H1 (cell line): ENCODE measurements around the gene PKD1. TPM values are rescaled to one million over a fixed set of nuclear protein-coding genes. Genes with fewer than 3 reads are reported as not detected.
A peak's percentile ranks its signal among the peaks of the same experiment; 100 is the strongest.

Source experiments
- ASH2L ChIP-seq: fragments of 200-600, 300-600 bp; sonication (generic); IDR thresholded peaks from one replicate; pipeline ENCODE4 v1.7.1; 2017; ENCODE audit warnings: low read length
- CBX5 ChIP-seq: fragments of 300-800, 300-1000 bp; sonication (generic); IDR thresholded peaks from 2 replicates; pipeline ENCODE4 v1.7.1; 2016; ENCODE audit warnings: antibody characterized with exemption, low read length, low read depth
- CBX8 ChIP-seq: fragments of 300-800, 300-1000 bp; sonication (generic); IDR thresholded peaks from 2 replicates; pipeline ENCODE4 v1.7.1; 2016; ENCODE audit warnings: low read depth, low read length, borderline replicate concordance
- CHD1 ChIP-seq: IDR thresholded peaks from 2 replicates; pipeline ENCODE4 v1.6.1; 2012; ENCODE audit warnings: low read depth, low read length, improper control_type of control experiment
- CHD2 ChIP-seq: IDR thresholded peaks from 2 replicates; pipeline ENCODE4 v1.6.1; 2012; ENCODE audit warnings: low read length, improper control_type of control experiment
- GABPA ChIP-seq: IDR thresholded peaks from 2 replicates; pipeline ENCODE4 v1.6.1; 2011; ENCODE audit warnings: mild to moderate bottlenecking, low read length, moderate library complexity, borderline replicate concordance; ENCODE audit not compliant: insufficient read depth
- HDAC2 ChIP-seq, 2 experiments: fragments of 300-600 bp in 1 of 2; sonication (generic) in 1 of 2; IDR thresholded peaks; 2 replicates each; pipeline ENCODE4 v1.6.1; 2011 to 2012; ENCODE audit warnings: low read depth in 2 of 2, low read length in 2 of 2, mild to moderate bottlenecking in 2 of 2, moderate library complexity in 2 of 2, borderline replicate concordance in 1 of 2, inconsistent platforms in 1 of 2
- HDAC6 ChIP-seq: IDR thresholded peaks from one replicate; pipeline ENCODE4 v1.7.1; 2012; ENCODE audit warnings: low read depth, mild to moderate bottlenecking, inconsistent platforms, low read length, moderate library complexity
- KDM4A ChIP-seq: IDR thresholded peaks from one replicate; pipeline ENCODE4 v1.7.1; 2012; ENCODE audit warnings: low read depth, mild to moderate bottlenecking, moderate library complexity, low read length, inconsistent platforms; ENCODE audit not compliant: severe bottlenecking
- PHF8 ChIP-seq: fragments of 200-600 bp; sonication (generic); conservative IDR thresholded peaks from 2 replicates; pipeline ENCODE4 v1.7.1; 2012; ENCODE audit warnings: low read depth, mild to moderate bottlenecking, inconsistent platforms, low read length, moderate library complexity
- POLR2AphosphoS5 ChIP-seq: IDR thresholded peaks from 2 replicates; pipeline ENCODE4 v1.6.1; 2011; ENCODE audit warnings: low read depth, low read length
- RAD21 ChIP-seq, 2 experiments: IDR thresholded peaks in 1 of 2; conservative IDR thresholded peaks in 1 of 2; 2 replicates each; pipeline ENCODE4 v1.6.1; 2011; ENCODE audit warnings: low read depth in 2 of 2, low read length in 2 of 2, improper control_type of control experiment in 1 of 2, inconsistent platforms in 1 of 2, mild to moderate bottlenecking in 1 of 2, moderate library complexity in 1 of 2
- SIX5 ChIP-seq: IDR thresholded peaks from 2 replicates; pipeline ENCODE4 v1.6.1; 2011; ENCODE audit warnings: mild to moderate bottlenecking, low read depth, low read length
- SP2 ChIP-seq: IDR thresholded peaks from 2 replicates; pipeline ENCODE4 v1.6.1; 2012; ENCODE audit warnings: mild to moderate bottlenecking, low read length, inconsistent platforms
- TAF1 ChIP-seq: IDR thresholded peaks from 2 replicates; pipeline ENCODE4 v1.6.1; 2011; ENCODE audit warnings: mild to moderate bottlenecking, low read depth, low read length
- YY1 ChIP-seq: IDR thresholded peaks from 2 replicates; pipeline ENCODE4 v1.6.1; 2011; ENCODE audit warnings: low read depth, mild to moderate bottlenecking, low read length
- polyA plus RNA-seq, 7 experiments: library from polyadenylated mRNA; depleted of rRNA in 3 of 7; stranded (reverse) in 5 of 7; unstranded in 2 of 7; fragments of >200 nt in 5 of 7; fragments of 200-250 nt in 2 of 7; gene quantifications; 1 replicate in 5 of 7; 2 replicates in 1 of 7; 4 replicates in 1 of 7; pipeline versions ENCODE4 v1.2.1 to v1.2.3, GENCODE V29; 2011 to 2013; ENCODE audit warnings: missing spikeins in 2 of 7, mixed read lengths in 2 of 7
- total RNA-seq: library from RNA; stranded (reverse); fragmentation: NEBNext Ultra II Directional; extraction: Animal tissue kit (Norgen Biotek cat#: 25700); gene quantifications from 2 replicates; pipeline ENCODE4 v1.2.1, GENCODE V29; 2021

PKD1 gene
- total and polyA plus RNA-seq, 2 of the 8 experiments (the other 6 are each of a cell fraction or from before 2014, with no cell fraction given) = 40.6 to 52.7 TPM

DNA sequence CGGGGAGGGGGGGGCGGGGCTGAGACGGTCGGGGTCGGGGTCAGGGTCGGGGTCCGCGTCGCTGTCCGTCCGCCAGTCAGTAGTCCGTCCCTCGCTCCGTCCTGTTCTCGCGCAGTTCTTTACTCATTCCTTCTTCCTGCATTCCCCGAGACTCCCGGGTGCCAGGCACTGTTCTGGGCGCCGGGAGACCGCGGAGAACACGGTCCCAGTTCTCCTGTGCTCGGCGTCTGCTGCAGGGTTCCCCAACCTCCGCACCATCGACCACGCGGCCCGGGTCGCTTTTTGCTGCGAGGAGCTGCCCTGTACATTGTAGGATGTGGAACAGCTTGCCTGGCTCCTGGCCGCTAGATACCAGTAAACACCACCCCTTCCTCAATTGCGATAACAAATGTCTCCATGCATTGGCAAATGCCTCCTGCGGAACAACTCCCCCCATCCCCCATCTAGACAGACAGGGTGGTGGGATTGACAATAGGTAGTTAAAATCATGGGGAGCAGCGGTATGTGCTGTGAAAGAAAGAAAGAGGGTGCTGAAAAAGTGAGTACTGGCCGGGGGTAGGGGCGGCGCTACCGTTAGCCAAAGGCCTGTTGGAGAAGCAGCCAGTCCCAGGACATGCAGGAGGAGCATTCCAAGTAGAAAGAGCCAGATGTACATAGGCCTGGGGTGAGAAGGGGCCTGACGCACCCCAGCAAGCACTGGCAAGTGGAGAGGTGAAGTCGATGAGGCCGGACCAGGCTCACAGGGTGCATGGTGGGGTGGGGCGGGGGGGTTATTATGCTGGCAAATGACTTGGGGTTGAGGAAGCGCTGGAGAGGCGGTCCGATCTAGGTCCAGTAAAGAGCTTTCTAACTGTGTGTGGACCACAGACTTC is 20.5 kb upstream of the PKD1 start (continued):
- TF ChIP-seq RAD21 (IDR thresholded peaks at IDR 0.05 in 1 of 2, conservative IDR thresholded peaks at IDR 0.05 in 1 of 2; ENCODE audit: low read depth in 2 of 2, low read length in 2 of 2) = no peak
- no peak for TF ChIP-seq YY1
- no peak for TF ChIP-seq SP2
- no peak for TF ChIP-seq CHD1
- TF ChIP-seq POLR2AphosphoS5 = no peak
- peak; percentile 25; the same call in 1 of the 2 replicates for TF ChIP-seq PHF8
- no peak for TF ChIP-seq HDAC6
- no peak for TF ChIP-seq CBX5
- peak; percentile 23 for TF ChIP-seq ASH2L
- TF ChIP-seq SIX5 = no peak
- TF ChIP-seq GABPA = 0 out of 2 replicates have a peak, but pooled peaks have one; percentile 55
- TF ChIP-seq CHD2 = no peak
- TF ChIP-seq TAF1 = no peak
- no peak for TF ChIP-seq KDM4A
- no peak for TF ChIP-seq CBX8
- TF ChIP-seq HDAC2 (IDR thresholded peaks at IDR 0.05; ENCODE audit: borderline replicate concordance in 1 of 2, low read depth in 2 of 2, low read length in 2 of 2) = peak in 1 of 2 experiments; percentile 63; a peak in 2 of 4 replicates
